PC-3 (cell line): ENCODE measurements around the gene TRAIP. TPM values are rescaled to one million over a fixed set of nuclear protein-coding genes. Genes with fewer than 3 reads are reported as not detected.

Experiments used
- ATAC-seq: fragments of 200-7000 bp; cut with Tn5 transposase; 2 replicates; pipeline ENCODE4 v1.9.1; 2020; ENCODE audit warnings: mild to moderate bottlenecking, moderate library complexity
- BruUV-seq: library from RNA; stranded (reverse); fragments of 400-500 nt; replicated peaks from 2 replicates; lab custom pipeline; 2021; lab: Mats Ljungman, UMichigan
- CTCF ChIA-PET: fragments of 300-600 bp; sonication (Branson Sonifier 250); formaldehyde crosslinking; loops from one replicate; lab custom pipeline; 2022; ENCODE audit warnings: antibody characterized with exemption; lab: Charles Lee
- POLR2A ChIA-PET: fragments of 300-600 bp; sonication (Branson Sonifier 250); formaldehyde crosslinking; loops from one replicate; lab custom pipeline; 2022; ENCODE audit warnings: antibody characterized with exemption; ENCODE audit not compliant: unreplicated experiment; lab: Charles Lee
- DNase-seq: peaks from one replicate; pipeline ENCODE4 v3.0.0-alpha.2; 2015
- H2AFZ ChIP-seq: fragments of 300-600 bp; sonication (generic); 2 replicates; pipeline ENCODE4 v1.6.0; 2016; ENCODE audit warnings: antibody characterized with exemption, low read length
- H3F3A ChIP-seq: fragments of 300-600 bp; sonication (generic); one replicate; pipeline ENCODE4 v1.6.0; 2017; ENCODE audit warnings: antibody characterized with exemption, low read length, control low read depth, mild to moderate bottlenecking; ENCODE audit not compliant: unreplicated experiment
- H3K27ac ChIP-seq: fragments of 300-600 bp; sonication (generic); 2 replicates; pipeline ENCODE4 v1.5.1; 2016; ENCODE audit warnings: mild to moderate bottlenecking, low read length
- H3K27me3 ChIP-seq: fragments of 300-600 bp; sonication (generic); 2 replicates; pipeline ENCODE4 v1.6.1; 2016; ENCODE audit warnings: low read length, mixed read lengths
- H3K36me3 ChIP-seq: fragments of 300-600 bp; sonication (generic); 2 replicates; pipeline ENCODE4 v1.6.1; 2016; ENCODE audit warnings: low read depth, mixed run types, low read length, mixed read lengths
- H3K4me1 ChIP-seq: fragments of 300-600 bp; sonication (generic); 2 replicates; pipeline ENCODE4 v1.5.1; 2016; ENCODE audit warnings: low read length; ENCODE audit not compliant: insufficient read depth
- H3K4me2 ChIP-seq: fragments of 300-600 bp; sonication (generic); 2 replicates; pipeline ENCODE4 v1.6.0; 2016; ENCODE audit warnings: low read length
- H3K4me3 ChIP-seq: fragments of 300-600 bp; sonication (generic); 2 replicates; pipeline ENCODE4 v1.5.1; 2016; ENCODE audit warnings: mild to moderate bottlenecking, low read length, mixed read lengths
- H3K79me2 ChIP-seq: fragments of 300-600 bp; sonication (generic); 2 replicates; pipeline ENCODE4 v1.6.1; 2017; ENCODE audit warnings: low read length, mixed read lengths
- H3K9ac ChIP-seq: fragments of 300-600 bp; sonication (generic); 2 replicates; pipeline ENCODE4 v1.6.0; 2016; ENCODE audit warnings: mild to moderate bottlenecking, low read length
- H3K9me2 ChIP-seq: fragments of 300-600 bp; sonication (generic); replicated peaks from 2 replicates; pipeline ENCODE4 v1.6.1; 2016; ENCODE audit warnings: mixed run types, low read length, mixed read lengths
- H3K9me3 ChIP-seq: fragments of 300-600 bp; sonication (generic); 2 replicates; pipeline ENCODE4 v1.6.1; 2016; ENCODE audit warnings: low read length, mixed read lengths
- H4K20me1 ChIP-seq: fragments of 300-600 bp; sonication (generic); 2 replicates; pipeline ENCODE4 v1.6.1; 2016; ENCODE audit warnings: low read length, mixed read lengths
- CTCF ChIP-seq: fragments of 300-600 bp; sonication (generic); conservative IDR thresholded peaks from 2 replicates; pipeline ENCODE4 v1.5.1; 2017; ENCODE audit warnings: antibody characterized with exemption, low read depth, mild to moderate bottlenecking, low read length
- EZH2 ChIP-seq: fragments of 300-600 bp; sonication (generic); IDR thresholded peaks from one replicate; pipeline ENCODE4 v1.6.1; 2017; ENCODE audit warnings: antibody characterized with exemption, mild to moderate bottlenecking, low read length; ENCODE audit not compliant: unreplicated experiment
- EZH2phosphoT487 ChIP-seq: fragments of 300-600 bp; sonication (generic); IDR thresholded peaks from 2 replicates; pipeline ENCODE4 v1.6.1; 2018; ENCODE audit warnings: mild to moderate bottlenecking, antibody characterized with exemption, low read length, borderline replicate concordance
- intact Hi-C: fragments of 100-400 bp; cut with micrococcal nuclease; formaldehyde crosslinking; loops from 2 replicates; pipeline ENCODE4 v1.9.0; 2023
- total RNA-seq: library from RNA; depleted of rRNA; stranded (reverse); fragments of >200 nt; gene quantifications from 2 replicates; pipeline ENCODE4 v1.2.3, GENCODE V29; 2014

TRAIP gene
- total RNA-seq, 1 experiment from 2014 or later = 21.6 TPM

- H3K27me3 ChIP-seq = peaks cover 3% of the 10 kb centered on the region; the same call in 1 of the 2 replicates
- no peaks in the 10 kb centered on the region for H3K79me2 ChIP-seq
- H3F3A ChIP-seq = no peaks in the 10 kb centered on the region
- no peak for ATAC-seq
- no peak for TF ChIP-seq EZH2
- no peak for TF ChIP-seq CTCF
- TF ChIP-seq EZH2phosphoT487 = no peak
- intact Hi-C loops = no loop called here
- no peaks in the 10 kb centered on the region for H3K9me2 ChIP-seq
- no peaks in the 10 kb centered on the region for H3K9me3 ChIP-seq
- H3K4me2 ChIP-seq = no peak overlapping the region
- no peaks in the 10 kb centered on the region for H4K20me1 ChIP-seq
- H3K4me3 ChIP-seq = no peak overlapping the region
- CTCF ChIA-PET = no interaction called here
- H3K27ac ChIP-seq = no peak overlapping the region
- no peak overlapping the region for H2AFZ ChIP-seq
- BruUV-seq = no TSS peak
- no peak overlapping the region for H3K9ac ChIP-seq
- H3K4me1 ChIP-seq = no peaks in the 10 kb centered on the region
- no peak for DNase-seq
- POLR2A ChIA-PET = no interaction called here
- no peaks in the 10 kb centered on the region for H3K36me3 ChIP-seq
Measured at GRCh38 chr3:49865198-49865784, 8.9 kb upstream of the TRAIP start.

- Histone ChIP-seq H3K4me1 (no peaks in the 10 kb centered on the region), H3K27me3 (peaks cover 3% of the 10 kb centered on the region; the same call in 1 of the 2 replicates)
Measured at GRCh38 chr3:49864505-49864904, 8.1 kb upstream of the TRAIP start.

GRCh38 chr3:49859576-49860305, 3.4 kb upstream of the TRAIP start:
- Histone ChIP-seq H3K9me2 (no peaks in the 10 kb centered on the region), H3K4me1 (peaks cover 10% of the 10 kb centered on the region; the same call in 1 of the 2 replicates), H2AFZ (no peak overlapping the region), H3K36me3 (no peaks in the 10 kb centered on the region), H3K27ac (no peak overlapping the region), H4K20me1 (no peaks in the 10 kb centered on the region), H3K4me2 (no peak overlapping the region), H3K79me2 (peaks cover 16% of the 10 kb centered on the region), H3F3A (no peaks in the 10 kb centered on the region), H3K27me3 (no peaks in the 10 kb centered on the region), H3K4me3 (no peak overlapping the region), H3K9ac (no peak overlapping the region), H3K9me3 (no peaks in the 10 kb centered on the region)
- no peak for ATAC-seq
- no peak for TF ChIP-seq EZH2
- no peak for TF ChIP-seq EZH2phosphoT487
- no peak for TF ChIP-seq CTCF
- intact Hi-C loops = no loop called here
- BruUV-seq = no TSS peak
- ChIA-PET CTCF (no interaction called here), POLR2A (no interaction called here)
- no peak for DNase-seq

More at GRCh38 chr3:49864505-49864904, 8.1 kb upstream of the TRAIP start:
- Histone ChIP-seq H3K79me2 (no peaks in the 10 kb centered on the region), H4K20me1 (no peaks in the 10 kb centered on the region), H3K4me3 (no peak overlapping the region), H3F3A (no peaks in the 10 kb centered on the region), H3K9me3 (no peaks in the 10 kb centered on the region), H3K27ac (no peak overlapping the region), H3K9me2 (no peaks in the 10 kb centered on the region), H2AFZ (no peak overlapping the region), H3K36me3 (no peaks in the 10 kb centered on the region), H3K4me2 (no peak overlapping the region), H3K9ac (no peak overlapping the region)
- intact Hi-C loops = no loop called here
- DNase-seq (no peak), ATAC-seq (no peak)
- BruUV-seq = no TSS peak
- POLR2A ChIA-PET = no interaction called here
- no peak for TF ChIP-seq EZH2phosphoT487
- TF ChIP-seq EZH2 = no peak
- CTCF ChIA-PET = no interaction called here
